ENCODE measurements around the gene AARS1.
"Not testable (repeated sequence)": the region's sequence is repeated elsewhere in the genome, so short reads cannot be mapped to it uniquely, and the experiment has no call there.

The AARS1 gene

GRCh38 chr16:70289229-70290094 lies at the start of gene AARS1:
Gene AARS1 (minus strand): TSS chr16:70289506. CDS start chr16:70282763, 6,743 bp downstream.
- peak; percentile 99 for DNase-seq

GRCh38 chr16:70337814-70338213 lies 48.5 kb upstream of the AARS1 start:
- DNase-seq, result no peak

- not testable (repeated sequence) for DNase-seq
Measured at GRCh38 chr16:70332728-70333127, 43.4 kb upstream of the AARS1 start.

- peak; percentile 15 for DNase-seq
Measured at GRCh38 chr16:70331588-70332358, 42.5 kb upstream of the AARS1 start.

- DNase-seq, result no peak
Measured at GRCh38 chr16:70331091-70331490, 41.8 kb upstream of the AARS1 start.

GRCh38 chr16:70324998-70325747 lies 35.9 kb upstream of the AARS1 start:
- no peak for DNase-seq

GRCh38 chr16:70320121-70320520 lies 30.8 kb upstream of the AARS1 start:
- no peak for DNase-seq

- DNase-seq, result not testable (repeated sequence)
Measured at GRCh38 chr16:70307726-70308125, 18.4 kb upstream of the AARS1 start.

- no peak for DNase-seq
Measured at GRCh38 chr16:70306880-70307279, 17.6 kb upstream of the AARS1 start.

GRCh38 chr16:70304892-70305448 lies 15.7 kb upstream of the AARS1 start:
- DNase-seq, result no peak

- no peak for DNase-seq
Measured at GRCh38 chr16:70302745-70303144, 13.4 kb upstream of the AARS1 start.

GRCh38 chr16:70301121-70301520 lies 11.8 kb upstream of the AARS1 start:
- no peak for DNase-seq

GRCh38 chr16:70298988-70299938 lies 10.0 kb upstream of the AARS1 start, which contains the start of gene DDX19B:
Gene DDX19B (plus strand): TSS chr16:70299186. CDS start chr16:70299298, 112 bp downstream.
- peak; percentile 67 for DNase-seq

GRCh38 chr16:70295634-70296033 lies 6.3 kb upstream of the AARS1 start:
- DNase-seq, result no peak

- no peak for DNase-seq
Measured at GRCh38 chr16:70294385-70295025, 5.2 kb upstream of the AARS1 start.

GRCh38 chr16:70292148-70292547 lies 2.8 kb upstream of the AARS1 start:
- DNase-seq, result not testable (repeated sequence)

- no peak for DNase-seq
Measured at GRCh38 chr16:70290949-70291519, 1.7 kb upstream of the AARS1 start.

- DNase-seq, result not testable (repeated sequence)
Measured at GRCh38 chr16:70287304-70287971, 1.9 kb downstream of the AARS1 start.

GRCh38 chr16:70276392-70276791 lies 12.9 kb downstream of the AARS1 start:
- DNase-seq, result no peak

- no peak for DNase-seq
Measured at GRCh38 chr16:70271696-70272095, 17.6 kb downstream of the AARS1 start.

Measured in CD4-positive, alpha-beta T cell treated with Interleukin-12 subunit alpha and Interleukin-12 subunit beta, for 1 hour (primary cell).